ENCODE data around the gene SLC2A6.

DNA sequence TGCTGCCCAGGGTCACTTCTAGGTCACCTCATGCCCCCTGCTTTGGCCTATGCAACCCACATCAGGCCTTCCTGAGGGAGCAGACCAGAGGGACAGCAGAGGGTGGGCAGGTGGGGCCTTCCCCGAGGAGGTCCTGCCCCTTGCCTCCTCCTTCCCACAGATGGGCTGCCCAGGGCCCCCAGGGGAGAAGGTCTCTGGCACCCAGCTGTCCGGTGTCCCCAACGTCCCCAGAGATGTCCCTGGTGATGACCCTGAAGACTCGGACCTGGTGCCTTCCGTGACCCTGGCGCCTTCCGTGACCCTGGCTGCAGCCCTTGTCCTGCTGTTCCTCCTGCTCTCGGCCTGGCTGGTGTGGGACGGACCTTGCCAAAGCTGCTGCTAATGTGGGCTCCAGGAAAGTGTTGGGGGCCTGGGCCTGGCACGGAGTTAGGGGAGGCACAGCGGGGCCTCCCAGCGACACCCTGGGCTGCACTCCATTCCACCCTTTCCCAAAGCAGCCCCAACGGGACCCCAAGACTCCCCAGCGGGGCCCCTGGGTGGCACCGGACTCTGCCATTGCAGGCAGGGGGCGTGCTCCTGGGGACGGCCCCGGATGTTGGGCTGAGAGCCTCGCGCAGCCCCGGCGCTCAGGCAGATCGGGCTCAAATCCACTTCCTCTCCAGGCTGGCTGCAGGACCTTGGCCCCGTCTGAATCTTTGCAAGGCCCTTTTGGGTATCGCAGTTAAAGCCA lies 6.8 kb upstream of the SLC2A6 start:
- TF ChIP-seq, protein P1, sequence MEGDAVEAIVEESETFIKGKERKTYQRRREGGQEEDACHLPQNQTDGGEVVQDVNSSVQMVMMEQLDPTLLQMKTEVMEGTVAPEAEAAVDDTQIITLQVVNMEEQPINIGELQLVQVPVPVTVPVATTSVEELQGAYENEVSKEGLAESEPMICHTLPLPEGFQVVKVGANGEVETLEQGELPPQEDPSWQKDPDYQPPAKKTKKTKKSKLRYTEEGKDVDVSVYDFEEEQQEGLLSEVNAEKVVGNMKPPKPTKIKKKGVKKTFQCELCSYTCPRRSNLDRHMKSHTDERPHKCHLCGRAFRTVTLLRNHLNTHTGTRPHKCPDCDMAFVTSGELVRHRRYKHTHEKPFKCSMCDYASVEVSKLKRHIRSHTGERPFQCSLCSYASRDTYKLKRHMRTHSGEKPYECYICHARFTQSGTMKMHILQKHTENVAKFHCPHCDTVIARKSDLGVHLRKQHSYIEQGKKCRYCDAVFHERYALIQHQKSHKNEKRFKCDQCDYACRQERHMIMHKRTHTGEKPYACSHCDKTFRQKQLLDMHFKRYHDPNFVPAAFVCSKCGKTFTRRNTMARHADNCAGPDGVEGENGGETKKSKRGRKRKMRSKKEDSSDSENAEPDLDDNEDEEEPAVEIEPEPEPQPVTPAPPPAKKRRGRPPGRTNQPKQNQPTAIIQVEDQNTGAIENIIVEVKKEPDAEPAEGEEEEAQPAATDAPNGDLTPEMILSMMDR (IDR thresholded peaks at IDR 0.05; ENCODE audit: low read length) = no peak
- no peak for TF ChIP-seq EZH2 (optimal IDR thresholded peaks at IDR 0.05; ENCODE audit: low read depth, low read length)

All from MM.1S (cell line).